ENCODE results near the gene CRISP1. TPM values are rescaled to one million over a fixed set of nuclear protein-coding genes. Genes with fewer than 3 reads are reported as not detected.

Gene CRISP1
- total and polyA plus RNA-seq, 2 donors (not counting 1 experiment from before 2014, with no cell fraction given): not detected

DNA sequence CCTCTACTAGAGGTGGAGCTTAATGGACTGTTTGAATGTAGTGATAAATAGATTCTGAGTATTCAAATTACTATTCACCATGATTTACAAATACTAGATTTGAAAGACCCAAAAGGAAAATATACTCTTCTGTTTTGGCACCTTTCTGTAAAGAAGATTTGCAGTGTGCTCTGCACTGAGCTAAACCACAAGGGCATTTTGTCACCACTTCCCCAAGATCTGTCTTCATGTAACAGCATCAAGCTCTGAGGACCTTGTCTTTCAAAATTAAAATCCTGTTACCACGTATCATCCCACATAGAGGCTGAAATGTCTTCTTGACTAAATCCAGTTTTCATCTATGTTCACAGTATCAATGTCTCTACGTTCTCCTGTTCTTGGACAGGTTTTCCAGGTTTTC is 76.0 kb downstream of the CRISP1 start:
- H3K4me1 ChIP-seq (ENCODE audit: control insufficient read depth in 2 of 2, insufficient read depth in 2 of 2, low read length in 2 of 2): no peaks in the 10 kb centered on the region
- H2AFZ ChIP-seq (ENCODE audit: insufficient read depth, low read depth, low read length, poor library complexity, severe bottlenecking): no peak overlapping the region
- no peaks in the 10 kb centered on the region for H3K79me2 ChIP-seq (ENCODE audit: control insufficient read depth, insufficient read depth, low read length)
- Mint-ChIP-seq H3K27me3 (no peaks in the 10 kb centered on the region), H3K4me1 (no peaks in the 10 kb centered on the region), H3K27ac (no peak overlapping the region), H3K9me3 (ENCODE audit: insufficient read depth) (peaks cover 2% of the 10 kb centered on the region), H3K4me3 (no peak overlapping the region)
- H3K27me3 ChIP-seq (replicated peaks in 1 of 4; ENCODE audit: control extremely low read depth in 1 of 4, control insufficient read depth in 3 of 4, insufficient read depth in 4 of 4, low read length in 3 of 4): no peaks in the 10 kb centered on the region
- H3K4me2 ChIP-seq (replicated peaks; ENCODE audit: low read depth, low read length, poor library complexity, severe bottlenecking): no peak overlapping the region
- CTCF ChIA-PET: no interaction called here
- no peaks in the 10 kb centered on the region for H3K36me3 ChIP-seq (replicated peaks in 1 of 2; ENCODE audit: control extremely low read depth in 1 of 2, control insufficient read depth in 1 of 2, extremely low read depth in 1 of 2, insufficient read depth in 2 of 2, low read length in 1 of 2)
- ATAC-seq (ENCODE audit: low read depth) (no peak), DNase-seq (no peak)
- TF ChIP-seq, protein P1, sequence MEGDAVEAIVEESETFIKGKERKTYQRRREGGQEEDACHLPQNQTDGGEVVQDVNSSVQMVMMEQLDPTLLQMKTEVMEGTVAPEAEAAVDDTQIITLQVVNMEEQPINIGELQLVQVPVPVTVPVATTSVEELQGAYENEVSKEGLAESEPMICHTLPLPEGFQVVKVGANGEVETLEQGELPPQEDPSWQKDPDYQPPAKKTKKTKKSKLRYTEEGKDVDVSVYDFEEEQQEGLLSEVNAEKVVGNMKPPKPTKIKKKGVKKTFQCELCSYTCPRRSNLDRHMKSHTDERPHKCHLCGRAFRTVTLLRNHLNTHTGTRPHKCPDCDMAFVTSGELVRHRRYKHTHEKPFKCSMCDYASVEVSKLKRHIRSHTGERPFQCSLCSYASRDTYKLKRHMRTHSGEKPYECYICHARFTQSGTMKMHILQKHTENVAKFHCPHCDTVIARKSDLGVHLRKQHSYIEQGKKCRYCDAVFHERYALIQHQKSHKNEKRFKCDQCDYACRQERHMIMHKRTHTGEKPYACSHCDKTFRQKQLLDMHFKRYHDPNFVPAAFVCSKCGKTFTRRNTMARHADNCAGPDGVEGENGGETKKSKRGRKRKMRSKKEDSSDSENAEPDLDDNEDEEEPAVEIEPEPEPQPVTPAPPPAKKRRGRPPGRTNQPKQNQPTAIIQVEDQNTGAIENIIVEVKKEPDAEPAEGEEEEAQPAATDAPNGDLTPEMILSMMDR (IDR thresholded peaks at IDR 0.05): no peak
- TF ChIP-seq EZH2 (IDR thresholded peaks at IDR 0.05; ENCODE audit: borderline replicate concordance, insufficient read depth, low read depth, low read length, poor library complexity, severe bottlenecking): no peak
- intact Hi-C loops (cut with micrococcal nuclease): no loop called here
- no peaks in the 10 kb centered on the region for H3K9me3 ChIP-seq (ENCODE audit: control extremely low read depth in 1 of 3, control insufficient read depth in 2 of 3, insufficient read depth in 1 of 3, low read length in 2 of 3)
- H4K20me1 ChIP-seq (ENCODE audit: control insufficient read depth, insufficient read depth, low read length, poor library complexity, severe bottlenecking): no peaks in the 10 kb centered on the region
- 25% methylated on average over 1 of the region's 2 CpGs for WGBS (ENCODE audit: insufficient coverage)
- no peak overlapping the region for H3K9ac ChIP-seq (ENCODE audit: low read length)
- POLR2A ChIA-PET: no interaction called here
- no peak overlapping the region for H3K27ac ChIP-seq (ENCODE audit: low read length in 2 of 2)
- H3K4me3 ChIP-seq (ENCODE audit: control extremely low read depth in 1 of 5, extremely low read depth in 1 of 5, insufficient read depth in 1 of 5, low read depth in 2 of 5, low read length in 4 of 5): no peak overlapping the region

DNA sequence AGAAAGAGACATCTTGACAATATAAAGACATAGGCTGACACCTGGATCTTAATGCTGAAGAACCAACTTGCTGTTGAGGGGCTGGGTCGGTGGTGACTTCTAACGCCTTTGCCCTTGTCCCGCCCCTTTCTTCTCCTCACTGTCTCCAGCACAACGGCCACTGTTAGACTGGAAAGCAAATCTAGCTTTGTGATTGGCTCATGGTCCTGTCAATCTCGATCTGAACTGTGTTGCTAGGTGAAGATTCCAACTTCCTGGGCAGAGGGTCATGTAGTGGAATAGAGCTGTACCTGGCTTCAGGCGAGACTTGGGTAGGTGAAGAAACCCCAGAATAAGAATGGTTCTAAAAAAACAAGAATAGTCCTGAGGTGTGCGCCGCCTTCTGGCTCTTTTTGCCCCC is 79.2 kb downstream of the CRISP1 start, which contains the start of gene PGK2:
TSS of gene PGK2 (minus strand) at position 110 of the 400 bp plus-strand sequence. CDS start at position 12, 98 bp downstream.
- TF ChIP-seq, protein P1 (IDR thresholded peaks at IDR 0.05): no peak
- no peak for TF ChIP-seq EZH2 (IDR thresholded peaks at IDR 0.05; ENCODE audit: borderline replicate concordance, insufficient read depth, low read depth, low read length, poor library complexity, severe bottlenecking)
- no peaks in the 10 kb centered on the region for H4K20me1 ChIP-seq (ENCODE audit: control insufficient read depth, insufficient read depth, low read length, poor library complexity, severe bottlenecking)
- H3K9ac ChIP-seq (ENCODE audit: low read length): no peak within 1 kb of the TSS
- H3K79me2 ChIP-seq (ENCODE audit: control insufficient read depth, insufficient read depth, low read length): no peaks in the 10 kb centered on the region
- no peak within 1 kb of the TSS for H3K27ac ChIP-seq (ENCODE audit: low read length in 2 of 2)
- no peaks in the 10 kb centered on the region for H3K4me1 ChIP-seq (ENCODE audit: control insufficient read depth in 2 of 2, insufficient read depth in 2 of 2, low read length in 2 of 2)
- DNase-seq (no peak), ATAC-seq (ENCODE audit: low read depth) (no peak)
- no peak within 1 kb of the TSS for H3K4me2 ChIP-seq (replicated peaks; ENCODE audit: low read depth, low read length, poor library complexity, severe bottlenecking)
- no peak within 1 kb of the TSS for H2AFZ ChIP-seq (ENCODE audit: insufficient read depth, low read depth, low read length, poor library complexity, severe bottlenecking)
- no peaks in the 10 kb centered on the region for H3K27me3 ChIP-seq (replicated peaks in 1 of 4; ENCODE audit: control extremely low read depth in 1 of 4, control insufficient read depth in 3 of 4, insufficient read depth in 4 of 4, low read length in 3 of 4)
- WGBS (ENCODE audit: insufficient coverage): 100% methylated on average over 3 of the region's 8 CpGs
- intact Hi-C loops (cut with micrococcal nuclease): no loop called here
- H3K4me3 Mint-ChIP-seq: no peak within 1 kb of the TSS
- H3K36me3 ChIP-seq (replicated peaks in 1 of 2; ENCODE audit: control extremely low read depth in 1 of 2, control insufficient read depth in 1 of 2, extremely low read depth in 1 of 2, insufficient read depth in 2 of 2, low read length in 1 of 2): no peaks in the 10 kb centered on the region
- H3K27ac Mint-ChIP-seq: no peak within 1 kb of the TSS
- no peaks in the 10 kb centered on the region for H3K4me1 Mint-ChIP-seq
- peaks cover 2% of the 10 kb centered on the region for H3K9me3 Mint-ChIP-seq (ENCODE audit: insufficient read depth)
- ChIA-PET POLR2A (no interaction called here), CTCF (no interaction called here)
- H3K27me3 Mint-ChIP-seq: no peaks in the 10 kb centered on the region
- H3K9me3 ChIP-seq (ENCODE audit: control extremely low read depth in 1 of 3, control insufficient read depth in 2 of 3, insufficient read depth in 1 of 3, low read length in 2 of 3): no peaks in the 10 kb centered on the region
- H3K4me3 ChIP-seq (ENCODE audit: control extremely low read depth in 1 of 5, extremely low read depth in 1 of 5, insufficient read depth in 1 of 5, low read depth in 2 of 5, low read length in 4 of 5): no peak within 1 kb of the TSS

All from B cell (primary cell).